Tibial artery (tissue), 4 donors: ENCODE measurements around the gene OR10H5.
"Not testable (repeated sequence)": the region's sequence is repeated elsewhere in the genome, so short reads cannot be mapped to it uniquely, and the experiment has no call there.

Experiments used
- DNase-seq, 2 donors: peaks; one replicate each; pipeline ENCODE4 v3.0.0-alpha.2; 2019
- H3K27ac ChIP-seq, 2 donors: fragments of 200-600 bp; sonication (generic) in 1 of 2; 1 replicate in 1 of 2; 2 replicates in 1 of 2; pipeline ENCODE4 v1.5.1; 2018 to 2019; ENCODE audit warnings: mild to moderate bottlenecking in 1 of 2
- H3K27me3 ChIP-seq, 2 donors: fragments of 200-600 bp; sonication (generic) in 1 of 2; one replicate each; pipeline versions ENCODE4 v1.5.1 to v1.6.0; 2016 to 2019
- H3K36me3 ChIP-seq, 3 donors: fragments of 200-600 bp; sonication (generic) in 2 of 3; one replicate each; pipeline ENCODE4 v1.5.1; 2016 to 2019; ENCODE audit warnings: mild to moderate bottlenecking in 2 of 3
- H3K4me1 ChIP-seq, 4 donors: fragments of 200-600 bp; sonication (generic) in 2 of 4; 1 replicate in 3 of 4; 2 replicates in 1 of 4; pipeline ENCODE4 v1.5.1; 2016 to 2019
- H3K4me3 ChIP-seq, 2 donors: fragments of 200-600 bp; sonication (generic) in 1 of 2; 1 replicate in 1 of 2; 2 replicates in 1 of 2; pipeline ENCODE4 v1.5.1; 2018 to 2019; ENCODE audit warnings: mild to moderate bottlenecking in 2 of 2
- H3K9me3 ChIP-seq, 3 donors: fragments of 200-600 bp; sonication (generic) in 1 of 3; one replicate each; pipeline ENCODE4 v1.5.1; 2016 to 2019
- CTCF ChIP-seq, 2 experiments: fragments of 200-600 bp in 1 of 2; fragments of 450-650 bp in 1 of 2; IDR thresholded peaks; one replicate each; pipeline ENCODE4 v1.5.1; 2017 to 2019; ENCODE audit warnings: antibody characterized with exemption in 2 of 2, mild to moderate bottlenecking in 1 of 2, moderate library complexity in 1 of 2
- intact Hi-C: fragments of 100-400 bp; cut with DNase I; formaldehyde crosslinking; loops from one replicate; pipeline ENCODE4 v1.15.0; 2023; ENCODE audit warnings: low total_unique reads

Gene OR10H5

GRCh38 chr19:15788594-15789270 is 1.3 kb downstream of the OR10H5 start:
- peaks cover 0 to 28% of the 10 kb centered on the region in 2 donors for H3K27me3 ChIP-seq
- intact Hi-C loops = no loop called here
- no peaks in the 10 kb centered on the region for H3K4me1 ChIP-seq
- no peaks in the 10 kb centered on the region for H3K36me3 ChIP-seq
- H3K9me3 ChIP-seq = no peaks in the 10 kb centered on the region
- no peak for DNase-seq
- no peak for TF ChIP-seq CTCF (IDR thresholded peaks at IDR 0.05)
- H3K27ac ChIP-seq = no peak overlapping the region
- no peak overlapping the region for H3K4me3 ChIP-seq

GRCh38 chr19:15790096-15790495 is 2.6 kb downstream of the OR10H5 start:
- Histone ChIP-seq H3K27me3 (peaks cover 0 to 31% of the 10 kb centered on the region in 2 donors), H3K4me3 (no peak overlapping the region), H3K27ac (no peak overlapping the region), H3K4me1 (no peaks in the 10 kb centered on the region), H3K9me3 (no peaks in the 10 kb centered on the region), H3K36me3 (no peaks in the 10 kb centered on the region)
- TF ChIP-seq CTCF (IDR thresholded peaks at IDR 0.05) = no peak
- intact Hi-C loops = no loop called here
- DNase-seq = no peak

- H3K27ac ChIP-seq, DNase-seq, H3K36me3 ChIP-seq, H3K4me3 ChIP-seq, H3K9me3 ChIP-seq, intact Hi-C loops, H3K4me1 ChIP-seq: not testable (repeated sequence)
- peaks cover 0 to 22% of the 10 kb centered on the region in 2 donors for H3K27me3 ChIP-seq
Observed at GRCh38 chr19:15794279-15794678, 6.8 kb downstream of the OR10H5 start.

- H3K4me3 ChIP-seq = no peak overlapping the region
- H3K27ac ChIP-seq = no peak overlapping the region
- intact Hi-C loops = no loop called here
- H3K9me3 ChIP-seq = no peaks in the 10 kb centered on the region
- H3K4me1 ChIP-seq = no peaks in the 10 kb centered on the region
- H3K27me3 ChIP-seq = peaks cover 0 to 49% of the 10 kb centered on the region in 2 donors
- no peak for DNase-seq
- no peaks in the 10 kb centered on the region for H3K36me3 ChIP-seq
- TF ChIP-seq CTCF (IDR thresholded peaks at IDR 0.05) = peak in 1 of 2 experiments; percentile 12
Observed at GRCh38 chr19:15810335-15810734, 22.9 kb downstream of the OR10H5 start.

- no peaks in the 10 kb centered on the region for H3K9me3 ChIP-seq
- H3K4me1 ChIP-seq = no peaks in the 10 kb centered on the region
- intact Hi-C loops = no loop called here
- H3K27me3 ChIP-seq = peaks cover 0 to 47% of the 10 kb centered on the region in 2 donors
- H3K36me3 ChIP-seq = no peaks in the 10 kb centered on the region
- H3K27ac ChIP-seq = no peak overlapping the region
- DNase-seq = no peak
- H3K4me3 ChIP-seq = no peak overlapping the region
- no peak for TF ChIP-seq CTCF (IDR thresholded peaks at IDR 0.05)
Observed at GRCh38 chr19:15811476-15811875, 24.0 kb downstream of the OR10H5 start.

- no peak for DNase-seq
- no peaks in the 10 kb centered on the region for H3K4me1 ChIP-seq
- H3K27me3 ChIP-seq = peaks cover 0 to 45% of the 10 kb centered on the region in 2 donors
- H3K27ac ChIP-seq = no peak overlapping the region
- H3K36me3 ChIP-seq = no peaks in the 10 kb centered on the region
- no peaks in the 10 kb centered on the region for H3K9me3 ChIP-seq
- intact Hi-C loops = no loop called here
- no peak for TF ChIP-seq CTCF (IDR thresholded peaks at IDR 0.05)
- H3K4me3 ChIP-seq = no peak overlapping the region
Observed at GRCh38 chr19:15812060-15812722, 24.7 kb downstream of the OR10H5 start.
